Endothelial cell of umbilical vein (primary cell): ENCODE results near the gene PIGQ. TPM values are rescaled to one million over a fixed set of nuclear protein-coding genes. Genes with fewer than 3 reads are reported as not detected.

Experiments used
- BruUV-seq: library from RNA; stranded (reverse); fragments of 400-500 nt; replicated peaks from 2 replicates; lab custom pipeline; 2021; lab: Mats Ljungman, UMichigan
- CTCF ChIA-PET: fragments of 300-600, 350-600 bp; sonication (Branson Sonifier 250); formaldehyde crosslinking; loops from one replicate; lab custom pipeline; 2021; ENCODE audit warnings: antibody characterized with exemption, inconsistent platforms; lab: Charles Lee
- POLR2A ChIA-PET: fragments of 300-600, 350-600 bp; sonication (Branson Sonifier 250); formaldehyde crosslinking; loops from one replicate; lab custom pipeline; 2021; ENCODE audit warnings: antibody characterized with exemption, inconsistent platforms; lab: Charles Lee
- DNase-seq: peaks from one replicate; pipeline ENCODE4 v3.0.0-alpha.2; 2011; ENCODE audit warnings: low read depth, low spot score
- FAIRE-seq: peaks from 2 replicates; lab custom pipeline; 2011; peaks lifted over from hg19 to GRCh38; lab: Jason Lieb, UNC
- H2AFZ ChIP-seq: 2 replicates; pipeline ENCODE4 v1.6.0; 2012; ENCODE audit warnings: low read depth, low read length, control low read depth, inconsistent platforms
- H3K27ac ChIP-seq: 2 replicates; pipeline ENCODE4 v1.5.1; 2011; ENCODE audit warnings: low read depth, mild to moderate bottlenecking, control low read depth, low read length, moderate library complexity; ENCODE audit not compliant: insufficient read depth
- H3K27me3 ChIP-seq, 2 experiments: 2 replicates each; pipeline versions ENCODE4 v1.6.0 to v1.6.1; 2011; ENCODE audit warnings: low read length in 2 of 2, mixed read lengths in 1 of 2; ENCODE audit not compliant: control insufficient read depth in 2 of 2, insufficient read depth in 2 of 2
- H3K36me3 ChIP-seq, 2 experiments: 2 replicates in 1 of 2; 3 replicates in 1 of 2; pipeline ENCODE4 v1.5.1; 2011; ENCODE audit warnings: low read length in 2 of 2, mild to moderate bottlenecking in 1 of 2, moderate library complexity in 1 of 2; ENCODE audit not compliant: control insufficient read depth in 2 of 2, insufficient read depth in 2 of 2; ENCODE audit errors: extremely low read depth in 1 of 2
- H3K4me1 ChIP-seq: 3 replicates; pipeline ENCODE4 v1.5.1; 2011; ENCODE audit warnings: mild to moderate bottlenecking, low read length; ENCODE audit not compliant: control insufficient read depth, insufficient read depth; ENCODE audit errors: extremely low read depth
- H3K4me2 ChIP-seq: 2 replicates; pipeline ENCODE4 v1.6.1; 2011; ENCODE audit warnings: low read length, control low read depth, mixed read lengths; ENCODE audit not compliant: insufficient read depth
- H3K4me3 ChIP-seq, 3 experiments: fragments of 200-600 bp in 1 of 3; sonication (generic), shearing (Covaris generic) in 1 of 3; replicated peaks in 1 of 3; 2 replicates each; pipeline ENCODE4 v1.5.1; 2011 to 2016; ENCODE audit warnings: control low read depth in 3 of 3, low read length in 3 of 3, mild to moderate bottlenecking in 2 of 3, inconsistent platforms in 1 of 3, low read depth in 1 of 3, moderate library complexity in 1 of 3; ENCODE audit not compliant: insufficient read depth in 1 of 3
- H3K79me2 ChIP-seq: 2 replicates; pipeline ENCODE4 v1.6.0; 2012; ENCODE audit warnings: low read length, inconsistent platforms; ENCODE audit not compliant: control insufficient read depth, insufficient read depth
- H3K9ac ChIP-seq: replicated peaks from 2 replicates; pipeline ENCODE3; 2011; ENCODE audit warnings: low read length, control low read depth; ENCODE audit not compliant: insufficient read depth; ENCODE audit errors: extremely low read depth
- H3K9me1 ChIP-seq: replicated peaks from 3 replicates; pipeline ENCODE4 v1.6.0; 2011; ENCODE audit warnings: mild to moderate bottlenecking, low read length; ENCODE audit not compliant: control insufficient read depth, insufficient read depth; ENCODE audit errors: extremely low read depth
- H3K9me3 ChIP-seq: replicated peaks from 2 replicates; pipeline ENCODE4 v1.5.1; 2012; ENCODE audit warnings: low read length, inconsistent platforms; ENCODE audit not compliant: control insufficient read depth, insufficient read depth
- H4K20me1 ChIP-seq: replicated peaks from 2 replicates; pipeline ENCODE3; 2011; ENCODE audit warnings: mild to moderate bottlenecking, low read length; ENCODE audit not compliant: control insufficient read depth, insufficient read depth; ENCODE audit errors: extremely low read depth
- CTCF ChIP-seq, 2 donors: IDR thresholded peaks; 1 replicate in 1 of 2; 2 replicates in 1 of 2; pipeline ENCODE4 v1.5.1; 2011; ENCODE audit warnings: low read length in 2 of 2, mild to moderate bottlenecking in 2 of 2, moderate library complexity in 2 of 2, control low read depth in 1 of 2, inconsistent platforms in 1 of 2, low read depth in 1 of 2; ENCODE audit not compliant: insufficient read depth in 1 of 2; ENCODE audit errors: extremely low read depth in 1 of 2
- EZH2 ChIP-seq: IDR thresholded peaks from 2 replicates; pipeline ENCODE4 v1.6.1; 2012; ENCODE audit warnings: borderline replicate concordance, low read depth, mild to moderate bottlenecking, moderate library complexity, low read length, inconsistent platforms; ENCODE audit not compliant: severe bottlenecking
- FOS ChIP-seq: IDR thresholded peaks from 2 replicates; pipeline ENCODE4 v1.6.1; 2011; ENCODE audit warnings: mild to moderate bottlenecking, low read length, moderate library complexity, borderline replicate concordance; ENCODE audit not compliant: insufficient read depth
- GATA2 ChIP-seq: IDR thresholded peaks from 2 replicates; pipeline ENCODE4 v1.7.0; 2011; ENCODE audit warnings: low read depth, mild to moderate bottlenecking, moderate library complexity, mixed read lengths, low read length; ENCODE audit not compliant: insufficient read length, insufficient read depth
- JUN ChIP-seq: IDR thresholded peaks from 2 replicates; pipeline ENCODE4 v1.6.1; 2011; ENCODE audit warnings: borderline replicate concordance, low read depth; ENCODE audit not compliant: insufficient read length, insufficient read depth
- MAX ChIP-seq: IDR thresholded peaks from 2 replicates; pipeline ENCODE4 v1.6.1; 2011; ENCODE audit not compliant: insufficient read depth, insufficient read length
- MYC ChIP-seq: IDR thresholded peaks from one replicate; pipeline ENCODE4 v1.6.1; 2011; ENCODE audit warnings: mild to moderate bottlenecking, low read depth, low read length
- POLR2A ChIP-seq: IDR thresholded peaks from 2 replicates; pipeline ENCODE4 v1.6.1; 2012; ENCODE audit warnings: low read depth, mild to moderate bottlenecking, control low read depth, low read length
- POLR2AphosphoS5 ChIP-seq: IDR thresholded peaks from 2 replicates; pipeline ENCODE4 v1.6.1; 2012; ENCODE audit warnings: low read depth, mild to moderate bottlenecking, control low read depth, low read length, moderate library complexity; ENCODE audit not compliant: insufficient read depth
- dilution Hi-C: fragments of 300-500 bp; cut with MboI; formaldehyde crosslinking; loops from one replicate; pipeline ENCODE4 v1.15.0; 2019; ENCODE audit warnings: low sequenced_read_pairs; ENCODE audit not compliant: extremely low pct_ligation_motif_present
- intact Hi-C: fragments of 100-400 bp; cut with micrococcal nuclease; formaldehyde crosslinking; loops from one replicate; pipeline ENCODE4 v1.10.0; 2022
- polyA plus RNA-seq, 4 experiments: library from polyadenylated mRNA; depleted of rRNA in 3 of 4; stranded (reverse) in 3 of 4; unstranded in 1 of 4; fragments of >200 nt; gene quantifications; 2 replicates each; pipeline versions ENCODE4 v1.2.1 to v1.2.3, GENCODE V29; 2011 to 2012; ENCODE audit warnings: missing spikeins in 1 of 4
- total RNA-seq: library from RNA; stranded (reverse); gene quantifications from 2 replicates; pipeline ENCODE4 v1.2.3, GENCODE V29; 2021

PIGQ gene
- total and polyA plus RNA-seq, 2 donors (not counting 3 experiments of a cell fraction or from before 2014, with no cell fraction given) = 66.9 to 67.7 TPM

DNA sequence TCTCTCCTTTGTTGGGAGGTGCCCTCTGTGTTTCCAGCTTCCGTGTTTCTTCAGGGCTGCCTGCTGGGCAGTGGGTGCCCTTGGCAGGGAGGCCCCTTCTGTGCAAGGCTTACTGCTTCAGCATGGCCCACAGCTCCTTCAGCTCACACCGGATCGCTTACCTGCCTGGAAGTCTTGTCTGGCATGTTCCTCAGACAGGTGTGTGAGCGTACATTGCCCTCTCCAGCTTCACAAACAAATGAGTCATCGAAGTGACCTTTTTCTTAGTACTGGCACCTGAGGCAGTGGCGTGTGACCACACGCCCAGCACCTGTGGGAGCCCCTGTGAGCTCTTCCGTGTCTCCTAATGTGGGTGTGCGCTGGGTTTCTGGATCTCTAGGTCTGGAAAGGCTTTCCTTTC lies 23.6 kb downstream of the PIGQ start:
- Histone ChIP-seq H4K20me1 (no peaks in the 10 kb centered on the region), H3K36me3 (peaks cover 0 to 3% of the 10 kb centered on the region in 2 experiments), H3K79me2 (peaks cover 22% of the 10 kb centered on the region), H3K4me2 (no peak overlapping the region), H3K27ac (no peak overlapping the region), H3K4me1 (peaks cover 8% of the 10 kb centered on the region), H2AFZ (no peak overlapping the region), H3K9me1 (no peaks in the 10 kb centered on the region), H3K9ac (no peak overlapping the region), H3K27me3 (no peaks in the 10 kb centered on the region), H3K4me3 (no peak overlapping the region), H3K9me3 (no peaks in the 10 kb centered on the region)
- intact Hi-C loops (no loop called here), dilution Hi-C loops (no loop called here)
- TF ChIP-seq EZH2 = no peak
- no peak for TF ChIP-seq MAX
- TF ChIP-seq GATA2 = no peak
- TF ChIP-seq FOS = no peak
- TF ChIP-seq POLR2AphosphoS5 = no peak
- TF ChIP-seq POLR2A = no peak
- TF ChIP-seq CTCF (IDR thresholded peaks at IDR 0.05; ENCODE audit: extremely low read depth in 1 of 2, insufficient read depth in 1 of 2, low read depth in 1 of 2, low read length in 2 of 2) = no peak
- TF ChIP-seq MYC = no peak
- TF ChIP-seq JUN = no peak
- no peak for DNase-seq
- no TSS peak for BruUV-seq
- POLR2A ChIA-PET = no interaction called here
- CTCF ChIA-PET = interaction anchor here (1.6 kb wide), 1 partner anchor 14 kb away, joined by 5 read pairs; no protein-coding TSS in a partner anchor
- FAIRE-seq = no peak
